Progenitor cell of endocrine pancreas (in vitro differentiated cells): ENCODE measurements around the gene MACF1. TPM values are rescaled to one million over a fixed set of nuclear protein-coding genes. Genes with fewer than 3 reads are reported as not detected.
A peak's percentile ranks its signal among the peaks of the same experiment; 100 is the strongest.
"Not testable (repeated sequence)": the region's sequence is repeated elsewhere in the genome, so short reads cannot be mapped to it uniquely, and the experiment has no call there.

Experiments
- DNase-seq: peaks from one replicate; pipeline ENCODE4 v3.0.0; 2021; ENCODE audit warnings: low spot score; ENCODE audit not compliant: unreplicated experiment
- H3K27ac Mint-ChIP-seq: 2 replicates; pipeline ENCODE4 v1.8.0; 2021; ENCODE audit warnings: mild to moderate bottlenecking, moderate library complexity, mixed read lengths
- H3K27me3 Mint-ChIP-seq: 2 replicates; pipeline ENCODE4 v1.8.0; 2021; ENCODE audit warnings: mixed read lengths
- H3K36me3 Mint-ChIP-seq: 2 replicates; pipeline ENCODE4 v1.8.0; 2022; ENCODE audit warnings: mixed read lengths; ENCODE audit not compliant: insufficient read depth
- H3K4me1 Mint-ChIP-seq: 2 replicates; pipeline ENCODE4 v1.8.0; 2021; ENCODE audit warnings: low read depth, mixed read lengths
- H3K4me3 Mint-ChIP-seq: 2 replicates; pipeline ENCODE4 v1.8.0; 2021; ENCODE audit warnings: low read depth, mild to moderate bottlenecking, moderate library complexity, mixed read lengths
- H3K9me3 Mint-ChIP-seq: 2 replicates; pipeline ENCODE4 v1.8.0; 2021; ENCODE audit warnings: low read depth, mixed read lengths
- total RNA-seq: library from RNA; stranded (reverse); gene quantifications from 2 replicates; pipeline ENCODE4 v1.2.1, GENCODE V29; 2021
- TF ChIP-seq, protein P1 (sequence below): fragments of 200-600 bp; sonication (generic); IDR thresholded peaks from one replicate; pipeline ENCODE4 v1.5.0; 2021; ENCODE audit warnings: antibody characterized with exemption, mild to moderate bottlenecking; ENCODE audit not compliant: unreplicated experiment

Gene MACF1
- total RNA-seq, 1 donor from 2014 or later: 241 TPM

DNA sequence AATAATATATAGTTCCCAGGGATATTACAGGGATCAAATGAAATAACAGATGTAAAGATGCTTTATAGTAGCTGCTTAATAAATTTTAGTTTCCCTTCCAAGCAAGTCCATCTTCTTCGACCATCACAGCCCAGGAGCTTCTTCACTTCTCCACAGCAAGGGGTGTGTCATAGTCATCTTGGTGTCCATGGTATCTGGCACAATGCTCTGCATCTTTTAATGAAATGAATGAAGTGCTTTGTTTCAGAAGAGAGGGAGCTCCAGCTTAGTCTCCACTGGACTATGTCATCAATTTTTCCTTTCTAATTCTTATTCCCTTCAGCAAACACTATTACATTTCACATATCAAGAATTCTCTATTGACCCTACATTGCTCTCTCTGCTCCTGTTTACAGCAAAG lies 4.9 kb upstream of the MACF1 start:
- H3K4me1 Mint-ChIP-seq: peaks cover 11% of the 10 kb centered on the region
- H3K27ac Mint-ChIP-seq: no peak overlapping the region
- no peak for DNase-seq
- H3K4me3 Mint-ChIP-seq: no peak overlapping the region
- H3K36me3 Mint-ChIP-seq: peaks cover 2% of the 10 kb centered on the region
- H3K27me3 Mint-ChIP-seq: no peaks in the 10 kb centered on the region
- TF ChIP-seq, protein P1, sequence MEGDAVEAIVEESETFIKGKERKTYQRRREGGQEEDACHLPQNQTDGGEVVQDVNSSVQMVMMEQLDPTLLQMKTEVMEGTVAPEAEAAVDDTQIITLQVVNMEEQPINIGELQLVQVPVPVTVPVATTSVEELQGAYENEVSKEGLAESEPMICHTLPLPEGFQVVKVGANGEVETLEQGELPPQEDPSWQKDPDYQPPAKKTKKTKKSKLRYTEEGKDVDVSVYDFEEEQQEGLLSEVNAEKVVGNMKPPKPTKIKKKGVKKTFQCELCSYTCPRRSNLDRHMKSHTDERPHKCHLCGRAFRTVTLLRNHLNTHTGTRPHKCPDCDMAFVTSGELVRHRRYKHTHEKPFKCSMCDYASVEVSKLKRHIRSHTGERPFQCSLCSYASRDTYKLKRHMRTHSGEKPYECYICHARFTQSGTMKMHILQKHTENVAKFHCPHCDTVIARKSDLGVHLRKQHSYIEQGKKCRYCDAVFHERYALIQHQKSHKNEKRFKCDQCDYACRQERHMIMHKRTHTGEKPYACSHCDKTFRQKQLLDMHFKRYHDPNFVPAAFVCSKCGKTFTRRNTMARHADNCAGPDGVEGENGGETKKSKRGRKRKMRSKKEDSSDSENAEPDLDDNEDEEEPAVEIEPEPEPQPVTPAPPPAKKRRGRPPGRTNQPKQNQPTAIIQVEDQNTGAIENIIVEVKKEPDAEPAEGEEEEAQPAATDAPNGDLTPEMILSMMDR: no peak
- no peaks in the 10 kb centered on the region for H3K9me3 Mint-ChIP-seq

DNA sequence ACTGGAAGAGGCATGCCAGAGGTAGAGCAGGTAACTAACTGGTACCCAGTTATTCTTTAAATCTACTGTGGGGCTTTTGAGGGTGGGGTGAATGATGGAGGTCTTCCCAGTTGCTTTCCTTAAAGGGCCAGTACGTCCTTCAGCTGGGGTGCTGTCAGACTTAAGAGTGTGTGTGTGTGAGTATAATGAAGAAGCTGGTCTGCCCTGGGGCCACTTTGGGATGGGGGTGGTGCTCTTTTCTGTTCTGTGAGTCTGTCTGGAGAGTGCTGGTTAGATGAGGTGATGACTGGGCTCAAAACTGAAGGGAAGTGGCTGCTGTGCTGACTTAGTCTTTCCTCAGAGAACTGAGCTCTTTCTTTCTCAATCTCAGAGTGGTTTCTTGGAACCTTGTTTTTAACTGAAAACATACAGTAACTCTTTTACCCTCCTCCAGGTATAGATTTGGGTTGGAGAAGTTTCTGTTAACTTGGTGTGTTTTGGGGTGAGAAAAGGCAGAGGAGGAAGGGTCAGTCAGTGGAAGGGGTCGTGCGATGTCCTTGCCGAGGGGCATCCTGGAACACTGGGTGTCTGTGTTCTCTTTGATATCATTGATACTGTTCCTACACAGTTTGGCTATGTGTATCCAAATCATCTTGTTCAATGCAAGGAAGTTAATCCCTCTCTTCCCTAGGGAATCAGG lies 746 bp downstream of the MACF1 start:
- no peak for DNase-seq
- H3K27ac Mint-ChIP-seq: peak overlapping the region; percentile 2
- no peaks in the 10 kb centered on the region for H3K9me3 Mint-ChIP-seq
- H3K4me3 Mint-ChIP-seq: no peak overlapping the region
- H3K27me3 Mint-ChIP-seq: no peaks in the 10 kb centered on the region
- H3K4me1 Mint-ChIP-seq: peaks cover 16% of the 10 kb centered on the region
- peaks cover 2% of the 10 kb centered on the region for H3K36me3 Mint-ChIP-seq
- TF ChIP-seq, protein P1: no peak

DNA sequence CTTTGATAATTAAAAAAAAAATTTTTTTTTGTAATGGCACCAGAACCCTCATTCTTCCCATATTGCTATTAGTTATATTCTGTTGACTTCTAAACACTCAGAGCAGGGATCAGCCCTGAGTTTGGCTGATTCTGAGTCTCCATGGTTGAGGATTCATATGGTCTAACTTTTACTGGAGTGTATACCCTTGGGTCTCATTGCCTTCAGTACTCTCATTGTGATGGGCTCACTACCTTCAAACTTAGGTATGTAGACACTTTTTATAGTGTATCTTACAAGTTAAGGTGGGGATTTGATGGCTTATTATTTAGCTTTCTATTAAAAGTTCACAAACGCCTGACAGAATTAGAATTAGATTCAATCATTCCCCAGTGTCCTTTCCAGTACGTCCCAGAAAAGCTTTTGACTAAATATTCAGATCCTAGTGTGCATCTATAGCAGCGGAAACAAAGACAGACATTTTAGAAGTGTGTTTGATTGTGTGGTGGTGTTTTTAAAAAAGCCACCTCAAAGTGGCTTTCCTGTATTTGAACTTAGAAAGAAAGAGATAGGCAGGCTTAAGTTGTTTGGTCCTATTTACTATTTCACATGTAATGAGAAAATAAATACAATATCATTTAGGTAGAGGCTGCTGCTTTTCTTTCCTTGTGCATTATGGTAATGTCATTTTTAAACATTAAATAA lies 1.4 kb downstream of the MACF1 start:
- no peak for DNase-seq
- H3K27ac Mint-ChIP-seq: peak overlapping the region; percentile 22

DNA sequence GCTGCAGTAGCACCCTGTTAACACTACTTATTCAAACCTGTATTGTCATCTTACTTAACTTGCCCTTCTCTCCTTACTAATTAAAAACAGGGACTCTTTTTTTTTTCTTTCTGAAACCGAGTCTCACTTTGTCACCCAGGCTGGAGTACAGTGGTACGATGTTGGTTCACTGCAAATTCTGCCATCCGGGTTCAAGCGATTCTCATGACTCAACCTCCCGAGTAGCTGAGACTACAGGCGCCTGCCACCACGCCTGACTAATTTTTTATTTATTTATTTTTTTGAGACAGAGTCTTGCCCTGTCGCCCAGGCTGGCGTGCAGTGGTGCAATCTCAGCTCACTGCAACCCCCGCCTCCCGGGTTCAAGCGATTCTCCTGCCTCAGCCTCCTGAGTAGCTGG lies 3.9 kb downstream of the MACF1 start:
- DNase-seq, H3K36me3 Mint-ChIP-seq, H3K4me3 Mint-ChIP-seq, H3K27ac Mint-ChIP-seq, H3K9me3 Mint-ChIP-seq, H3K27me3 Mint-ChIP-seq: not testable (repeated sequence)
- H3K4me1 Mint-ChIP-seq: peaks cover 17% of the 10 kb centered on the region

More for the DNA sequence above, 1.4 kb downstream of the MACF1 start:
- Mint-ChIP-seq H3K27me3 (no peaks in the 10 kb centered on the region), H3K9me3 (no peaks in the 10 kb centered on the region), H3K4me3 (no peak overlapping the region), H3K36me3 (peaks cover 1% of the 10 kb centered on the region), H3K4me1 (peaks cover 16% of the 10 kb centered on the region)
- TF ChIP-seq, protein P1: no peak

DNA sequence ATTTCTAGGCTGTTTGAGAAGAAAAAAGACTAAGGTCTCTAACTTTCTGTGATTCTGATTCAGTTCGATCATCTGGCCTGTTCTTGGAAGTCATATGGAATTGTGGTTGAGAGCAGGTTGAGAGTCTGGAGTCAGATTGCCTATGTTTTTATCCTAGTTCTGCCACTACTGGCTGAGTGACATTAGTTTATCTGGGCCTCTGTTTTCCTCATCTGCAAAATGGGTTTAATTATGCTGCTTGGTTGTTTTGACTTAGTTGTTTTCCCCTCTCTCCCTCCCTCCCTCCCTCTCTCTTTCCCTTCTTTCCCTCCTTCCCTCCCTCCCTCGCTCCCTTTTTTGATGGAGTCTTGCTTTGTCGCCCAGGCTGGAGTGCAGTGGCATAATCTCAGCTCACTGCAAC lies 6.2 kb downstream of the MACF1 start:
- Mint-ChIP-seq H3K9me3 (no peaks in the 10 kb centered on the region), H3K4me3 (no peak overlapping the region)

More for the DNA sequence above, 6.2 kb downstream of the MACF1 start:
- H3K27me3 Mint-ChIP-seq: no peaks in the 10 kb centered on the region
- H3K36me3 Mint-ChIP-seq: no peaks in the 10 kb centered on the region
- no peak for DNase-seq
- TF ChIP-seq, protein P1: no peak
- no peak overlapping the region for H3K27ac Mint-ChIP-seq
- H3K4me1 Mint-ChIP-seq: peaks cover 26% of the 10 kb centered on the region
